Liver (tissue), 3 donors: Measurements from ENCODE around the gene KAZN.

Experiments used
- GABPA ChIP-seq, 2 donors: IDR thresholded peaks in 1 of 2; conservative IDR thresholded peaks in 1 of 2; 2 replicates each; pipeline ENCODE4 v1.6.1; 2016; ENCODE audit warnings: antibody characterized with exemption in 2 of 2, mild to moderate bottlenecking in 1 of 2, moderate library complexity in 1 of 2
- JUND ChIP-seq, 2 donors: IDR thresholded peaks; 2 replicates each; pipeline ENCODE4 v1.6.1; 2016; ENCODE audit warnings: antibody characterized with exemption in 2 of 2
- NR2F2 ChIP-seq: IDR thresholded peaks from 2 replicates; pipeline ENCODE4 v1.6.1; 2016; ENCODE audit warnings: antibody characterized with exemption
- RAD21 ChIP-seq, 2 donors: IDR thresholded peaks; 2 replicates each; pipeline ENCODE4 v1.6.1; 2016; ENCODE audit warnings: antibody characterized with exemption in 2 of 2, mild to moderate bottlenecking in 2 of 2
- RXRA ChIP-seq, 2 donors: IDR thresholded peaks; 2 replicates each; pipeline ENCODE4 v1.6.1; 2017 to 2018; ENCODE audit warnings: antibody characterized with exemption in 2 of 2, mild to moderate bottlenecking in 1 of 2
- SP1 ChIP-seq: IDR thresholded peaks from 2 replicates; pipeline ENCODE4 v1.6.1; 2018; ENCODE audit warnings: antibody characterized with exemption, mild to moderate bottlenecking
- TAF1 ChIP-seq: conservative IDR thresholded peaks from 2 replicates; pipeline ENCODE4 v1.6.1; 2016; ENCODE audit warnings: antibody characterized with exemption, mild to moderate bottlenecking
- YY1 ChIP-seq: IDR thresholded peaks from 2 replicates; pipeline ENCODE4 v1.6.1; 2016; ENCODE audit warnings: antibody characterized with exemption, mild to moderate bottlenecking
- TF ChIP-seq, protein P1 (sequence below): fragments of 150-350 bp; IDR thresholded peaks from 2 replicates; pipeline ENCODE4 v1.5.1; 2017; ENCODE audit warnings: improper control_type of control experiment, low read depth, low read length; ENCODE audit not compliant: missing input control
- TF ChIP-seq, protein P2 (sequence below): IDR thresholded peaks from 2 replicates; pipeline ENCODE4 v1.6.1; 2016; ENCODE audit warnings: antibody characterized with exemption
- TF ChIP-seq, protein P3 (sequence below): IDR thresholded peaks from 2 replicates; pipeline ENCODE4 v1.6.1; 2016; ENCODE audit warnings: antibody characterized with exemption
- TF ChIP-seq, protein P4 (sequence below): IDR thresholded peaks from 2 replicates; pipeline ENCODE4 v1.6.1; 2016; ENCODE audit warnings: antibody characterized with exemption
- TF ChIP-seq, protein P5 (sequence below): IDR thresholded peaks from 2 replicates; pipeline ENCODE4 v1.6.1; 2016; ENCODE audit warnings: antibody characterized with exemption, mild to moderate bottlenecking
- donor health status: healthy.
- donor health status: healthy.

DNA sequence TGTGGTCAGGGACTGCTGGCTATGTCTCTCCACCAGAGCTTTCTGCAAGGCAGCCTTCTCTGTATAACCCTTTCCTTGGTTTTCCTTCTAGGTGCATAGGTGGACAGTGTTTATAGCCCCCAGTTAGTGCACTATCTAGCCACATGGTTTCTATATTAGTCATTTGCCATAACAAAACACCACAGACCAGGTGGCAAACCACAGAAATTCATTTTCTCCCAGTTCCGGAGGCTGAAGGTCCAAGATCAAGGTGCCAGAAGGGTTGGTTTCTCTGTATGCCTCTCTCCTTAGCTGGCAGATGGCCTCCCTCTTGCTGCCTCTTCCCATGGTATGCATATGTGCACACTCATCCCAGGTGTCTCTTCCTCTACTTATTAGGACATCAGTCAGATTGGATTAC is 106.4 kb downstream of the KAZN start:
- TF ChIP-seq, protein P1, sequence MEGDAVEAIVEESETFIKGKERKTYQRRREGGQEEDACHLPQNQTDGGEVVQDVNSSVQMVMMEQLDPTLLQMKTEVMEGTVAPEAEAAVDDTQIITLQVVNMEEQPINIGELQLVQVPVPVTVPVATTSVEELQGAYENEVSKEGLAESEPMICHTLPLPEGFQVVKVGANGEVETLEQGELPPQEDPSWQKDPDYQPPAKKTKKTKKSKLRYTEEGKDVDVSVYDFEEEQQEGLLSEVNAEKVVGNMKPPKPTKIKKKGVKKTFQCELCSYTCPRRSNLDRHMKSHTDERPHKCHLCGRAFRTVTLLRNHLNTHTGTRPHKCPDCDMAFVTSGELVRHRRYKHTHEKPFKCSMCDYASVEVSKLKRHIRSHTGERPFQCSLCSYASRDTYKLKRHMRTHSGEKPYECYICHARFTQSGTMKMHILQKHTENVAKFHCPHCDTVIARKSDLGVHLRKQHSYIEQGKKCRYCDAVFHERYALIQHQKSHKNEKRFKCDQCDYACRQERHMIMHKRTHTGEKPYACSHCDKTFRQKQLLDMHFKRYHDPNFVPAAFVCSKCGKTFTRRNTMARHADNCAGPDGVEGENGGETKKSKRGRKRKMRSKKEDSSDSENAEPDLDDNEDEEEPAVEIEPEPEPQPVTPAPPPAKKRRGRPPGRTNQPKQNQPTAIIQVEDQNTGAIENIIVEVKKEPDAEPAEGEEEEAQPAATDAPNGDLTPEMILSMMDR, result no peak
- TF ChIP-seq, protein P2, sequence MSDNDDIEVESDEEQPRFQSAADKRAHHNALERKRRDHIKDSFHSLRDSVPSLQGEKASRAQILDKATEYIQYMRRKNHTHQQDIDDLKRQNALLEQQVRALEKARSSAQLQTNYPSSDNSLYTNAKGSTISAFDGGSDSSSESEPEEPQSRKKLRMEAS, result no peak
- TF ChIP-seq, protein P3, sequence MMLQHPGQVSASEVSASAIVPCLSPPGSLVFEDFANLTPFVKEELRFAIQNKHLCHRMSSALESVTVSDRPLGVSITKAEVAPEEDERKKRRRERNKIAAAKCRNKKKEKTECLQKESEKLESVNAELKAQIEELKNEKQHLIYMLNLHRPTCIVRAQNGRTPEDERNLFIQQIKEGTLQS, result no peak
- TF ChIP-seq JUND (IDR thresholded peaks at IDR 0.05), result no peak
- no peak for TF ChIP-seq YY1
- no peak for TF ChIP-seq RAD21 (IDR thresholded peaks at IDR 0.05)
- TF ChIP-seq, protein P4, sequence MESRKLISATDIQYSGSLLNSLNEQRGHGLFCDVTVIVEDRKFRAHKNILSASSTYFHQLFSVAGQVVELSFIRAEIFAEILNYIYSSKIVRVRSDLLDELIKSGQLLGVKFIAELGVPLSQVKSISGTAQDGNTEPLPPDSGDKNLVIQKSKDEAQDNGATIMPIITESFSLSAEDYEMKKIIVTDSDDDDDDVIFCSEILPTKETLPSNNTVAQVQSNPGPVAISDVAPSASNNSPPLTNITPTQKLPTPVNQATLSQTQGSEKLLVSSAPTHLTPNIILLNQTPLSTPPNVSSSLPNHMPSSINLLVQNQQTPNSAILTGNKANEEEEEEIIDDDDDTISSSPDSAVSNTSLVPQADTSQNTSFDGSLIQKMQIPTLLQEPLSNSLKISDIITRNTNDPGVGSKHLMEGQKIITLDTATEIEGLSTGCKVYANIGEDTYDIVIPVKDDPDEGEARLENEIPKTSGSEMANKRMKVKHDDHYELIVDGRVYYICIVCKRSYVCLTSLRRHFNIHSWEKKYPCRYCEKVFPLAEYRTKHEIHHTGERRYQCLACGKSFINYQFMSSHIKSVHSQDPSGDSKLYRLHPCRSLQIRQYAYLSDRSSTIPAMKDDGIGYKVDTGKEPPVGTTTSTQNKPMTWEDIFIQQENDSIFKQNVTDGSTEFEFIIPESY, result no peak
- TF ChIP-seq RXRA (IDR thresholded peaks at IDR 0.05), result no peak
- TF ChIP-seq, protein P5, sequence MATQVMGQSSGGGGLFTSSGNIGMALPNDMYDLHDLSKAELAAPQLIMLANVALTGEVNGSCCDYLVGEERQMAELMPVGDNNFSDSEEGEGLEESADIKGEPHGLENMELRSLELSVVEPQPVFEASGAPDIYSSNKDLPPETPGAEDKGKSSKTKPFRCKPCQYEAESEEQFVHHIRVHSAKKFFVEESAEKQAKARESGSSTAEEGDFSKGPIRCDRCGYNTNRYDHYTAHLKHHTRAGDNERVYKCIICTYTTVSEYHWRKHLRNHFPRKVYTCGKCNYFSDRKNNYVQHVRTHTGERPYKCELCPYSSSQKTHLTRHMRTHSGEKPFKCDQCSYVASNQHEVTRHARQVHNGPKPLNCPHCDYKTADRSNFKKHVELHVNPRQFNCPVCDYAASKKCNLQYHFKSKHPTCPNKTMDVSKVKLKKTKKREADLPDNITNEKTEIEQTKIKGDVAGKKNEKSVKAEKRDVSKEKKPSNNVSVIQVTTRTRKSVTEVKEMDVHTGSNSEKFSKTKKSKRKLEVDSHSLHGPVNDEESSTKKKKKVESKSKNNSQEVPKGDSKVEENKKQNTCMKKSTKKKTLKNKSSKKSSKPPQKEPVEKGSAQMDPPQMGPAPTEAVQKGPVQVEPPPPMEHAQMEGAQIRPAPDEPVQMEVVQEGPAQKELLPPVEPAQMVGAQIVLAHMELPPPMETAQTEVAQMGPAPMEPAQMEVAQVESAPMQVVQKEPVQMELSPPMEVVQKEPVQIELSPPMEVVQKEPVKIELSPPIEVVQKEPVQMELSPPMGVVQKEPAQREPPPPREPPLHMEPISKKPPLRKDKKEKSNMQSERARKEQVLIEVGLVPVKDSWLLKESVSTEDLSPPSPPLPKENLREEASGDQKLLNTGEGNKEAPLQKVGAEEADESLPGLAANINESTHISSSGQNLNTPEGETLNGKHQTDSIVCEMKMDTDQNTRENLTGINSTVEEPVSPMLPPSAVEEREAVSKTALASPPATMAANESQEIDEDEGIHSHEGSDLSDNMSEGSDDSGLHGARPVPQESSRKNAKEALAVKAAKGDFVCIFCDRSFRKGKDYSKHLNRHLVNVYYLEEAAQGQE, result no peak
- no peak for TF ChIP-seq NR2F2
- TF ChIP-seq SP1, result no peak
- no peak for TF ChIP-seq GABPA (IDR thresholded peaks at IDR 0.05 in 1 of 2, conservative IDR thresholded peaks at IDR 0.05 in 1 of 2)
- no peak for TF ChIP-seq TAF1
